Mammary epithelial cell (primary cell): Measurements from ENCODE around the gene EPHX1.

ENCODE experiments used
- EZH2 ChIP-seq: IDR thresholded peaks from 2 replicates; pipeline ENCODE4 v1.6.1; 2012; ENCODE audit warnings: low read length, inconsistent platforms, borderline replicate concordance
- TF ChIP-seq, protein P1 (sequence below), 2 donors: IDR thresholded peaks in 1 of 2; conservative IDR thresholded peaks in 1 of 2; 2 replicates each; pipeline ENCODE4 v1.5.1; 2011 to 2012; ENCODE audit warnings: inconsistent platforms in 2 of 2, low read length in 2 of 2, mild to moderate bottlenecking in 2 of 2, control low read depth in 1 of 2, low read depth in 1 of 2; ENCODE audit not compliant: insufficient read depth in 1 of 2; ENCODE audit errors: extremely low read depth in 1 of 2

- TF ChIP-seq, protein P1, sequence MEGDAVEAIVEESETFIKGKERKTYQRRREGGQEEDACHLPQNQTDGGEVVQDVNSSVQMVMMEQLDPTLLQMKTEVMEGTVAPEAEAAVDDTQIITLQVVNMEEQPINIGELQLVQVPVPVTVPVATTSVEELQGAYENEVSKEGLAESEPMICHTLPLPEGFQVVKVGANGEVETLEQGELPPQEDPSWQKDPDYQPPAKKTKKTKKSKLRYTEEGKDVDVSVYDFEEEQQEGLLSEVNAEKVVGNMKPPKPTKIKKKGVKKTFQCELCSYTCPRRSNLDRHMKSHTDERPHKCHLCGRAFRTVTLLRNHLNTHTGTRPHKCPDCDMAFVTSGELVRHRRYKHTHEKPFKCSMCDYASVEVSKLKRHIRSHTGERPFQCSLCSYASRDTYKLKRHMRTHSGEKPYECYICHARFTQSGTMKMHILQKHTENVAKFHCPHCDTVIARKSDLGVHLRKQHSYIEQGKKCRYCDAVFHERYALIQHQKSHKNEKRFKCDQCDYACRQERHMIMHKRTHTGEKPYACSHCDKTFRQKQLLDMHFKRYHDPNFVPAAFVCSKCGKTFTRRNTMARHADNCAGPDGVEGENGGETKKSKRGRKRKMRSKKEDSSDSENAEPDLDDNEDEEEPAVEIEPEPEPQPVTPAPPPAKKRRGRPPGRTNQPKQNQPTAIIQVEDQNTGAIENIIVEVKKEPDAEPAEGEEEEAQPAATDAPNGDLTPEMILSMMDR (conservative IDR thresholded peaks at IDR 0.05 in 1 of 2, IDR thresholded peaks at IDR 0.05 in 1 of 2; ENCODE audit: extremely low read depth in 1 of 2, insufficient read depth in 1 of 2, low read depth in 1 of 2, low read length in 2 of 2): peak; percentile 29 to 41
- no peak for TF ChIP-seq EZH2
Observed at GRCh38 chr1:225811622-225812487, 1.9 kb downstream of the EPHX1 start.
